GM21515 (cell line): Measurements from ENCODE around the gene FRMPD2.

ENCODE experiments used
- ATAC-seq: cut with Tn5 transposase; IDR thresholded peaks from one replicate; pipeline ENCODE4 v1.9.1; 2021; ENCODE audit not compliant: unreplicated experiment

Gene FRMPD2, protein sequence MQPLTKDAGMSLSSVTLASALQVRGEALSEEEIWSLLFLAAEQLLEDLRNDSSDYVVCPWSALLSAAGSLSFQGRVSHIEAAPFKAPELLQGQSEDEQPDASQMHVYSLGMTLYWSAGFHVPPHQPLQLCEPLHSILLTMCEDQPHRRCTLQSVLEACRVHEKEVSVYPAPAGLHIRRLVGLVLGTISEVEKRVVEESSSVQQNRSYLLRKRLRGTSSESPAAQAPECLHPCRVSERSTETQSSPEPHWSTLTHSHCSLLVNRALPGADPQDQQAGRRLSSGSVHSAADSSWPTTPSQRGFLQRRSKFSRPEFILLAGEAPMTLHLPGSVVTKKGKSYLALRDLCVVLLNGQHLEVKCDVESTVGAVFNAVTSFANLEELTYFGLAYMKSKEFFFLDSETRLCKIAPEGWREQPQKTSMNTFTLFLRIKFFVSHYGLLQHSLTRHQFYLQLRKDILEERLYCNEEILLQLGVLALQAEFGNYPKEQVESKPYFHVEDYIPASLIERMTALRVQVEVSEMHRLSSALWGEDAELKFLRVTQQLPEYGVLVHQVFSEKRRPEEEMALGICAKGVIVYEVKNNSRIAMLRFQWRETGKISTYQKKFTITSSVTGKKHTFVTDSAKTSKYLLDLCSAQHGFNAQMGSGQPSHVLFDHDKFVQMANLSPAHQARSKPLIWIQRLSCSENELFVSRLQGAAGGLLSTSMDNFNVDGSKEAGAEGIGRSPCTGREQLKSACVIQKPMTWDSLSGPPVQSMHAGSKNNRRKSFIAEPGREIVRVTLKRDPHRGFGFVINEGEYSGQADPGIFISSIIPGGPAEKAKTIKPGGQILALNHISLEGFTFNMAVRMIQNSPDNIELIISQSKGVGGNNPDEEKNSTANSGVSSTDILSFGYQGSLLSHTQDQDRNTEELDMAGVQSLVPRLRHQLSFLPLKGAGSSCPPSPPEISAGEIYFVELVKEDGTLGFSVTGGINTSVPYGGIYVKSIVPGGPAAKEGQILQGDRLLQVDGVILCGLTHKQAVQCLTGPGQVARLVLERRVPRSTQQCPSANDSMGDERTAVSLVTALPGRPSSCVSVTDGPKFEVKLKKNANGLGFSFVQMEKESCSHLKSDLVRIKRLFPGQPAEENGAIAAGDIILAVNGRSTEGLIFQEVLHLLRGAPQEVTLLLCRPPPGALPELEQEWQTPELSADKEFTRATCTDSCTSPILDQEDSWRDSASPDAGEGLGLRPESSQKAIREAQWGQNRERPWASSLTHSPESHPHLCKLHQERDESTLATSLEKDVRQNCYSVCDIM (N-terminal part only)

GRCh38 chr10:48274636-48275035, at the start of gene FRMPD2:
FRMPD2 (minus strand) TSS chr10:48274696; CDS start chr10:48274567, 129 bp downstream.
- ATAC-seq: no peak

- ATAC-seq: no peak
These were observed 47.5 kb upstream of the FRMPD2 start for GRCh38 chr10:48322017-48322416.

- no peak for ATAC-seq
These were observed 43.0 kb upstream of the FRMPD2 start for GRCh38 chr10:48317321-48317990.

DNA sequence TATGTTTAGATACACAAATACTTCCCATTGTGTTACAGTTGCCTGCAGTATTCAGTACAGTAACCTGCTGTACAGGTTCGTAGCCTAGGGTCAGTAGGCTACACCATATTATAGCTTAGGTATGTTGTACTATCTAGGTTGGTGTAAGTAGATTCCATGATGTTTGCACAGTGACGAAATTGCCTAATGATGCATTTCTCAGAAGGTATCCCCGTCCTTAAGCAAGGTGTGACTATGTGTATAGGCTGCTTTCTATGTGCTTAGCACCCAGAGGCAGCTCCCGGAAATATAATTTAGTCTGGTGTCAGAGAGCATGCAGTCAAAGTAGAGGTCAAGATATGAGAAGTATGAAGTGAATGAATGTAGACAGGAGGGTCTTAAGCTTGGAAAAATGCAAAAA, 41.7 kb upstream of the FRMPD2 start:
- ATAC-seq: no peak

DNA sequence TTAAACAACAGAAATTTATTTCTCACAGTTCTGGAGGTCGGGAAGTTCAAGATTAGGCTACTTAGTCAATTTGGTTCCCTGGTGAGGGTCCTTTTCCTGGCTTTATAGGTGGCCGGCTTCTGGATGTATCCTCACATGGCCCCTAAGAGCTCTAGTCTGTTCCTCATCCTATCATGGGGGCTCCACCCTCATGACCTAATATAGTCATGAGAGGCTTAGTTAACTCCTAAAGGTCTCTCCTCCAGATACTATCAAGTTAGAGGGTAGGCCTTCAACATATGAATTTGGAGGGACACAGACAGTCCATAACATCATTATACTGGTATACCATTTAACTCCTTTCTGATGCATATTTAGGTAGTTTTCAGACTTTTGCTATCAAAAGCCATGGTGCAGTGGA, 39.6 kb upstream of the FRMPD2 start:
- ATAC-seq: no peak

- ATAC-seq: no peak
These were observed 35.3 kb upstream of the FRMPD2 start for GRCh38 chr10:48309711-48310226.

DNA sequence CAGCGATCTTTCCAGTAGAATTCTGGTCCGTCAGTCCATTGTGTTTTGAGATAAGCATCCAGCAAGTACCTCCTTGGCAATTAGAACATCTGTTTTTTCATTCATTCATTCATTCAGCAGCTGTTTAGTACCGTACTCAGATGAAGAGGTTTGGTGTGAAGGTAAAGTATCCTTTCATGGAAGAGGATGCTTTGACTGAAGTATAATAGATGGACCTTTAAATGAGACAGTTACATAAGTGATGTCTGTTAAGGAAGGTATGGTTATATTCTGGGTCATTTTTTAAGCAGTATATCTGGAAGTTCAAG, 33.2 kb upstream of the FRMPD2 start:
- no peak for ATAC-seq

- peak; percentile 40 for ATAC-seq
These were observed 32.6 kb upstream of the FRMPD2 start for GRCh38 chr10:48306870-48307710.

- peak; percentile 82 for ATAC-seq
These were observed 31.9 kb upstream of the FRMPD2 start, which contains the start of gene MAPK8 for GRCh38 chr10:48306265-48306869. MAPK8 (plus strand) TSS chr10:48306677; CDS start chr10:48401661, 94,984 bp downstream.

GRCh38 chr10:48305905-48306264, 31.4 kb upstream of the FRMPD2 start:
- ATAC-seq: no peak

DNA sequence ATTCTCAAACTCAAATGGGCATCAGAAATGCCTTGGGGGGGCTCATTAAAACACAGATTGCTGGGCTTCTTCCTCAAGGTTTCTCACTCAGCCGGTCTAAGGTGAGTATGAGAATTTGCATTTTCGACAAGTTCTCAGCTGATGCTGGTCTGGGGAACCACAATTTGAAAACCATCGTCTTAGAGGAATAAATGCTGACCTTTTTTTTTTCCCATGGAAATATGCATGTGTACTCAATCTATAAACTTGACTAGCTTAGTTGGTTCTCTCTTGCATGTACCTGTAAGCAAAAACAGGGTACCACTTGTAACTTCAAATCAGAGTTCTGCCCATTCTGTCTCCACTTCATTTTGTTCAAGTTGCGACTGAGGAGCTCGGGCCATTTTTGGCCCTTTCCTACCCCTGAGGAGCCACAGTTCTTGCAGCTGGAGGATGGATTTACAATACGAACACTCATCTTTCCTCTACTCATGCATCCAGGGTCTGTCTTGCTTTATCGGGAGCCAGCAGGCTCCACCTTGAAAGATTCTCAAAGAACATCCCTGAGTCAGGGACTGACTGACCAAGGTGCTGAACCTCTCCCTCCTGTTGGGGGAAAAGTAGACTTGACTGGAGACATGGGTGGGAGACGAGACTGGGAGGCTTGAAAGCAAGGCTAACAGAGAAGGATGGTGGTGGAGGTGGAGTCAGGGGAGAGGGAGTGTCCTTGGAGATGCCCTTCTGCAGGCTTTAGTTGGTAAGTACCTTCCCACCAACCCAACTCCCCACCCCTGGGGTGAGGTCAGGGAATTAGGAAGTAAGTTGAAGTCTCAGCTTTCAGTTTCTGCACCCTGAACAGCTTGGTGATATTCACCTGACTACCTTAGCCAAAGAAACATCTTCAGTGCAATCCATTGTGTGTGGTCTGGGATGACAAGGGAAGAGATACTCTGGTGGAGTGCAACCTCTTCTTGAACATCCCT, 28.3 kb upstream of the FRMPD2 start:
- no peak for ATAC-seq

- ATAC-seq: no peak
These were observed 26.1 kb upstream of the FRMPD2 start for GRCh38 chr10:48300556-48300955.

DNA sequence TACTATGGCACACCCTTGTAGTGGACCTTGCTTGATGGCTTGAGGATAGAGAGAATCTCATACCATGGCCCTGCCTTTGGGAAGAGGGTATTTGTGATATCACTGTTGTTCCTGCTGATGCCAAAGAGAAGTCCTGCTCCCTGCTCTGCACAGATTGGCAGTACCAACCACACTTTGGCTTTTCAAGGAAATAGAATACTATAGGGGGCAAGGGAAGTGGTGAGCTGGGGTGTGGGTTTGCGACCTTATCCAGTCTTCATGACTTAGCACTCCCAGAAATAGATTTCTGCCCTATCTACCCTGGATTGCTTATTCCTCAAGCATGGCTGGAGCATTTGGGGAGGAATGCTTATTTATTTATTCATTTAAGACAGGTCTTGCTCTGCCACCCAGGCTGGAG, 25.2 kb upstream of the FRMPD2 start:
- ATAC-seq: no peak

DNA sequence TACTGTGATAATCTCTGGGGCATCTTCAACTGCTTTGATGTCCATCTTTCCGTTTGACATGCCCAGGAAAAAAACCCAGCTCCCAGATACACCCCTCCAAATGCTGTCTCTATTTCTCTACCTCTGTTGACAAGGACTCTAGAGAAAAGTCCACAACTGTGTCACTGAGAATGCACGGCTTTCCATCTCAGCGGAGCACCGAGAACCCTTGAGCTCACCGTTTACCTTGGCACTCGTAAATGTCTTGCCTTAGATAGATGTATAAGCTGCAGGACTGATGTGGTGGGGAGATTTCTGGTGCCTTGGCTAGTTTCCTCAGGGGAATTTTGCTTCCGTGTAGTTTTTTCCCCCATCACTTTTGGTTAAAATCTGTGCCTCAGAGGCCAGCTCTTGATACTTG, 24.6 kb upstream of the FRMPD2 start:
- ATAC-seq: no peak

GRCh38 chr10:48296576-48297098, 22.1 kb upstream of the FRMPD2 start:
- no peak for ATAC-seq

DNA sequence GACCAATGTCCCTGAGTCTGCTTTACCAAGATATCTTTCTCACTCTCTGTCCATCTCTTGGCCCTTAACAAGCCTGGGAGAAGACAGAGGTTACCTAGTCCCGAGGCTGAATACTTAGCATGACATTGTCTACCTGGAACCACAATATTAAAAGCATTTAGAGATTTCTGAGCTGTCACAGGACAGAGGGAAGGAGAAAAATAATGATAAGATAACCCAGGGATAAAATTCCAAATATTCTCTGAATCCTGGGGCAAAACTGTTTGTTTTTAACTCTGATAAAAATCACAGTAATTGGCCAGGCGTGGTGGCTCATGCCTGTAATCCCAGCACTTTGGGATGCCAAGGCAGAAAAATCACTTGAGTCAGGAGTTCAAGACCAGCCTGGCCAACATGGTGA, 19.9 kb upstream of the FRMPD2 start:
- no peak for ATAC-seq

DNA sequence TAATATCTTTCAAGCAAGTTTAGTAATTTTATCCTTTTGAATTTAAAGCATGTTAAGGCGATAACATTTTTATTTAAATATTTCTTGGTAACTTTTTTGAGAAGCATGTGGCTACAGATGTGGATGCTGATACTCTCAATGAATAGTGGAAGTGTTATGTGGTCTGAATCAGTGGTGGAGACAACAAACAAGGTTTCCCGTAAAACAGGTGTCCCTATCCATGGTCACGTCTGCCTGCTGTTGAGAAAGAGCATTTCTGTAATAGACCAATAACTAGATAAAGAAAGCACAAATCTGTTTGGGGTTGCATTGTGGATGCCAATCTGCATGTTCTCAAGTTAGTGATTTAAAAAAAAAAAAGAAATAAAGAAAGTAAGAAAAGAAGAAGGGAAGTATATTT, 18.1 kb upstream of the FRMPD2 start:
- ATAC-seq: no peak

DNA sequence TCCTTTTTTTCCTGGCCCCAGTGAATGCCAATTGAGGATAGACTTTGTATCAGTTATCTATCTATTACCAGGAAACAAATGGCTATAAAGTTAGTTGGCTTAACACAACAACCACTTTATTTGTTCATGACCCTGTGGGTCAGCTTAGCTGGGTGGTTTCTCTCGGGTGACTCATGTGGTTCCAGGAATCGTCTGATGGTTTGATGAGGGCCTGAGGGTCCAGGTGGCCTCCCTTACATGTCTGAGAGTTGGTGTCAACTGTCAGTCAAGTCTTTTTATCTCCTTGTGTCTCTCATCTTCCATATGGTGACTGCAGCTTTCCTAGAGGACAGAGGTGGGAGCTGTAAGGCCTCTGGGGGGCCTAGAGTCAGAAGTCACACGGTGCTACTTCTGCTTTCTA, 16.7 kb upstream of the FRMPD2 start:
- ATAC-seq: no peak
